K562 (cell line): Measurements from ENCODE around the gene SCLY. TPM values are rescaled to one million over a fixed set of nuclear protein-coding genes. Genes with fewer than 3 reads are reported as not detected.

Experiments used
- ATAC-seq: fragments of 200-7000 bp; cut with Tn5 transposase; 3 replicates; pipeline ENCODE4 v1.9.1; 2020; ENCODE audit warnings: moderate library complexity
- BruUV-seq: library from RNA; stranded (reverse); fragments of 400-500 nt; replicated peaks from 2 replicates; lab custom pipeline; 2021; lab: Mats Ljungman, UMichigan
- CTCF ChIA-PET: fragments of 300-600 bp; formaldehyde crosslinking; extraction: SDS; loops from one replicate; lab custom pipeline; 2021; ENCODE audit warnings: low intra/inter-chr PET ratio; lab: Yijun Ruan, JAX
- POLR2A ChIA-PET: fragments of 300-600, 350-650 bp; sonication (Branson Sonifier 250); formaldehyde crosslinking; extraction: SDS; loops from one replicate; lab custom pipeline; 2021; ENCODE audit warnings: antibody characterized with exemption, inconsistent platforms; lab: Yijun Ruan, JAX
- DNase-seq, 4 experiments: peaks; one replicate each; pipeline versions ENCODE4 v3.0.0 to v3.0.0-alpha.2; 2011 to 2018; ENCODE audit warnings: low spot score in 3 of 4, mixed read lengths in 3 of 4; ENCODE audit errors: extremely low read depth in 1 of 4
- FAIRE-seq: peaks from 2 replicates; lab custom pipeline; 2011; peaks lifted over from hg19 to GRCh38; lab: Jason Lieb, UNC
- H2AFZ ChIP-seq: 2 replicates; pipeline ENCODE4 v1.6.0; 2011; ENCODE audit warnings: low read depth, low read length, control low read depth, inconsistent platforms
- H3K27ac ChIP-seq: fragments of 200-600 bp; 3 replicates; pipeline ENCODE4 v1.8.0; 2011; ENCODE audit warnings: low read depth, mild to moderate bottlenecking, control low read depth, inconsistent platforms, low read length, moderate library complexity, mixed read lengths; ENCODE audit errors: extremely low read depth
- H3K27me3 ChIP-seq, 2 experiments: fragments of 300-600 bp in 1 of 2; 2 replicates in 1 of 2; 3 replicates in 1 of 2; pipeline versions ENCODE4 v1.6.0 to v1.8.0; 2011; ENCODE audit warnings: inconsistent platforms in 2 of 2, low read length in 2 of 2, mild to moderate bottlenecking in 1 of 2, mixed read lengths in 1 of 2, moderate library complexity in 1 of 2; ENCODE audit not compliant: control insufficient read depth in 2 of 2, insufficient read depth in 2 of 2
- H3K36me3 ChIP-seq: fragments of 300-600 bp; 3 replicates; pipeline ENCODE4 v1.8.0; 2011; ENCODE audit warnings: mild to moderate bottlenecking, low read length, inconsistent platforms; ENCODE audit not compliant: control insufficient read depth, insufficient read depth
- H3K4me1 ChIP-seq, 2 experiments: fragments of 200-600 bp in 1 of 2; replicated peaks in 1 of 2; 2 replicates in 1 of 2; 3 replicates in 1 of 2; pipeline versions ENCODE4 v1.5.1 to v1.8.0; 2011; ENCODE audit warnings: inconsistent platforms in 2 of 2, low read length in 2 of 2, mild to moderate bottlenecking in 1 of 2, mixed read lengths in 1 of 2, moderate library complexity in 1 of 2; ENCODE audit not compliant: control insufficient read depth in 2 of 2, insufficient read depth in 2 of 2
- H3K4me2 ChIP-seq: 2 replicates; pipeline ENCODE4 v1.6.1; 2011; ENCODE audit warnings: low read length, control low read depth, inconsistent platforms, mixed read lengths; ENCODE audit not compliant: insufficient read depth
- H3K4me3 ChIP-seq: fragments of 200-600 bp; sonication (generic), shearing (Covaris generic); 2 replicates; pipeline ENCODE4 v1.5.1; 2016; ENCODE audit warnings: control low read depth, inconsistent platforms
- H3K79me2 ChIP-seq: fragments of 200-600 bp; 3 replicates; pipeline ENCODE4 v1.8.0; 2011; ENCODE audit warnings: low read length, inconsistent platforms; ENCODE audit not compliant: control insufficient read depth, insufficient read depth
- H3K9ac ChIP-seq, 2 experiments: 2 replicates each; pipeline versions ENCODE4 v1.6.0 to v1.6.1; 2011; ENCODE audit warnings: low read depth in 2 of 2, low read length in 2 of 2, control low read depth in 1 of 2, inconsistent platforms in 1 of 2, mild to moderate bottlenecking in 1 of 2, mixed read lengths in 1 of 2; ENCODE audit not compliant: insufficient read depth in 1 of 2
- H3K9me1 ChIP-seq: one replicate; pipeline ENCODE4 v1.6.0; 2011; ENCODE audit warnings: inconsistent platforms, mild to moderate bottlenecking, low read length, moderate library complexity; ENCODE audit not compliant: control insufficient read depth, insufficient read depth
- H3K9me3 ChIP-seq: replicated peaks from 2 replicates; pipeline ENCODE4 v1.5.1; 2011; ENCODE audit warnings: low read depth, low read length, inconsistent platforms; ENCODE audit not compliant: control insufficient read depth, insufficient read depth
- H4K20me1 ChIP-seq: replicated peaks from 2 replicates; pipeline ENCODE4 v1.6.1; 2011; ENCODE audit warnings: low read length, inconsistent platforms, mixed read lengths; ENCODE audit not compliant: control insufficient read depth, insufficient read depth
- EZH2 ChIP-seq: IDR thresholded peaks from 2 replicates; pipeline ENCODE4 v1.6.1; 2012; ENCODE audit warnings: low read depth, mild to moderate bottlenecking, inconsistent platforms, low read length, borderline replicate concordance
- FOXK2 ChIP-seq, 2 experiments: fragments of 450-650 bp; IDR thresholded peaks in 1 of 2; conservative IDR thresholded peaks in 1 of 2; 2 replicates each; pipeline ENCODE4 v1.6.1; 2016; ENCODE audit warnings: low read depth in 2 of 2, mild to moderate bottlenecking in 1 of 2
- MCM3 ChIP-seq: fragments of 450-650 bp; IDR thresholded peaks from 2 replicates; pipeline ENCODE4 v1.6.1; 2016
- MTA2 ChIP-seq: fragments of 450-650 bp; IDR thresholded peaks from 2 replicates; pipeline ENCODE4 v1.6.1; 2016; ENCODE audit warnings: low read depth
- TAL1 ChIP-seq: fragments of 450-650 bp; IDR thresholded peaks from 2 replicates; pipeline ENCODE4 v1.6.1; 2016; ENCODE audit warnings: mild to moderate bottlenecking
- ZBTB7A ChIP-seq: IDR thresholded peaks from 2 replicates; pipeline ENCODE4 v1.6.1; 2011; ENCODE audit warnings: low read depth, mild to moderate bottlenecking, low read length, moderate library complexity, borderline replicate concordance; ENCODE audit not compliant: control insufficient read depth
- ZNF384 ChIP-seq: IDR thresholded peaks from 2 replicates; pipeline ENCODE4 v1.6.1; 2012; ENCODE audit warnings: low read depth, low read length, improper control_type of control experiment
- ZNF589 ChIP-seq: fragments of 200-800 bp; sonication (Bioruptor generic); IDR thresholded peaks from 2 replicates; pipeline ENCODE4 v1.6.1; 2016; ENCODE audit warnings: low read depth, missing genetic modification characterization, missing compliant biosample characterization
- WGBS: fragments of 100-300 bp; shearing (Covaris generic); methylation state at CpG from one replicate; pipeline ENCODE4 v1.1.6; 2016; ENCODE audit warnings: low coverage, mixed read lengths; ENCODE audit not compliant: insufficient coverage; ENCODE audit errors: missing lambda C conversion rate; 5-methylcytosine and 5-hydroxymethylcytosine counted together
- in situ Hi-C: fragments of 300-500 bp; cut with MboI; formaldehyde crosslinking; loops from 4 replicates; pipeline ENCODE4 v1.15.0; 2018; ENCODE audit warnings: inconsistent platforms, mixed read lengths
- intact Hi-C: fragments of 100-400 bp; cut with micrococcal nuclease; formaldehyde crosslinking; loops from 2 replicates; pipeline ENCODE4 v1.14.2; 2022
- polyA plus RNA-seq, 8 experiments: library from polyadenylated mRNA; depleted of rRNA in 4 of 8; stranded (reverse) in 5 of 8; unstranded in 3 of 8; fragments of >200 nt; fragmentation: Nextera tagmentation in 2 of 8; fragmentation: Illumina TruSeq in 1 of 8; extraction: Ambion mirVana in 2 of 8; extraction: Trizol in 1 of 8; gene quantifications; 2 replicates each; pipeline versions ENCODE4 v1.2.1 to v1.2.3, GENCODE V29; 2011 to 2014; ENCODE audit warnings: inconsistent platforms in 1 of 8, missing spikeins in 1 of 8
- total RNA-seq, 7 experiments: library from RNA; depleted of rRNA in 6 of 7; stranded (reverse); fragments of >200 nt in 6 of 7; fragmentation: Illumina TruSeq in 2 of 7; extraction: Trizol in 2 of 7; gene quantifications; 2 replicates each; pipeline versions ENCODE4 v1.2.1 to v1.2.3, GENCODE V29; 2011 to 2021; ENCODE audit warnings: low replicate concordance in 1 of 7
- TF ChIP-seq, protein P1 (sequence below): fragments of 450-650 bp; IDR thresholded peaks from 2 replicates; pipeline ENCODE4 v1.6.1; 2016; ENCODE audit warnings: mild to moderate bottlenecking
- TF ChIP-seq, protein P2 (sequence below): fragments of 250-450 bp; sonication (Bioruptor Pico); IDR thresholded peaks from 2 replicates; pipeline ENCODE4 v1.8.0; 2021; ENCODE audit warnings: mild to moderate bottlenecking, moderate library complexity

The SCLY gene
- total and polyA plus RNA-seq, 9 of the 15 experiments (the other 6 are each of a cell fraction or from before 2014, with no cell fraction given): 2.6 to 32.2 (median 21.1) TPM

GRCh38 chr2:238082151-238082550, 21.4 kb downstream of the SCLY start:
- ATAC-seq: no peak
- TF ChIP-seq EZH2 (no peak), ZNF589 (no peak), MCM3 (no peak), ZBTB7A (no peak), TAL1 (no peak), FOXK2 (conservative IDR thresholded peaks at IDR 0.05 in 1 of 2, IDR thresholded peaks at IDR 0.05 in 1 of 2; ENCODE audit: low read depth in 2 of 2) (no peak), ZNF384 (no peak), MTA2 (no peak)
- TF ChIP-seq, protein P1, sequence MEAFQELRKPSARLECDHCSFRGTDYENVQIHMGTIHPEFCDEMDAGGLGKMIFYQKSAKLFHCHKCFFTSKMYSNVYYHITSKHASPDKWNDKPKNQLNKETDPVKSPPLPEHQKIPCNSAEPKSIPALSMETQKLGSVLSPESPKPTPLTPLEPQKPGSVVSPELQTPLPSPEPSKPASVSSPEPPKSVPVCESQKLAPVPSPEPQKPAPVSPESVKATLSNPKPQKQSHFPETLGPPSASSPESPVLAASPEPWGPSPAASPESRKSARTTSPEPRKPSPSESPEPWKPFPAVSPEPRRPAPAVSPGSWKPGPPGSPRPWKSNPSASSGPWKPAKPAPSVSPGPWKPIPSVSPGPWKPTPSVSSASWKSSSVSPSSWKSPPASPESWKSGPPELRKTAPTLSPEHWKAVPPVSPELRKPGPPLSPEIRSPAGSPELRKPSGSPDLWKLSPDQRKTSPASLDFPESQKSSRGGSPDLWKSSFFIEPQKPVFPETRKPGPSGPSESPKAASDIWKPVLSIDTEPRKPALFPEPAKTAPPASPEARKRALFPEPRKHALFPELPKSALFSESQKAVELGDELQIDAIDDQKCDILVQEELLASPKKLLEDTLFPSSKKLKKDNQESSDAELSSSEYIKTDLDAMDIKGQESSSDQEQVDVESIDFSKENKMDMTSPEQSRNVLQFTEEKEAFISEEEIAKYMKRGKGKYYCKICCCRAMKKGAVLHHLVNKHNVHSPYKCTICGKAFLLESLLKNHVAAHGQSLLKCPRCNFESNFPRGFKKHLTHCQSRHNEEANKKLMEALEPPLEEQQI: no peak
- TF ChIP-seq, protein P2, sequence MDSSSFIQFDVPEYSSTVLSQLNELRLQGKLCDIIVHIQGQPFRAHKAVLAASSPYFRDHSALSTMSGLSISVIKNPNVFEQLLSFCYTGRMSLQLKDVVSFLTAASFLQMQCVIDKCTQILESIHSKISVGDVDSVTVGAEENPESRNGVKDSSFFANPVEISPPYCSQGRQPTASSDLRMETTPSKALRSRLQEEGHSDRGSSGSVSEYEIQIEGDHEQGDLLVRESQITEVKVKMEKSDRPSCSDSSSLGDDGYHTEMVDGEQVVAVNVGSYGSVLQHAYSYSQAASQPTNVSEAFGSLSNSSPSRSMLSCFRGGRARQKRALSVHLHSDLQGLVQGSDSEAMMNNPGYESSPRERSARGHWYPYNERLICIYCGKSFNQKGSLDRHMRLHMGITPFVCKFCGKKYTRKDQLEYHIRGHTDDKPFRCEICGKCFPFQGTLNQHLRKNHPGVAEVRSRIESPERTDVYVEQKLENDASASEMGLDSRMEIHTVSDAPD: no peak
- peaks cover 0 to 5% of the 10 kb centered on the region in 2 experiments; a peak in 1 of 5 replicates for H3K4me1 ChIP-seq
- H3K27me3 ChIP-seq: no peaks in the 10 kb centered on the region
- H3K4me3 ChIP-seq: no peak overlapping the region
- peaks cover 55% of the 10 kb centered on the region; the same call in 2 of the 3 replicates for H3K36me3 ChIP-seq
- H3K79me2 ChIP-seq: no peaks in the 10 kb centered on the region
- in situ Hi-C loops: no loop called here
- no peaks in the 10 kb centered on the region for H3K9me1 ChIP-seq
- intact Hi-C loops: no loop called here
- no TSS peak for BruUV-seq
- ChIA-PET POLR2A (no interaction called here), CTCF (interaction anchor here (0.6 kb wide), 1 partner anchor 514 kb away, joined by 7 read pairs; no protein-coding TSS in a partner anchor)
- no peak overlapping the region for H3K9ac ChIP-seq
- H3K4me2 ChIP-seq: no peak overlapping the region
- no peaks in the 10 kb centered on the region for H4K20me1 ChIP-seq
- no peaks in the 10 kb centered on the region for H3K9me3 ChIP-seq
- no peak overlapping the region for H2AFZ ChIP-seq
- 97% methylated on average over 7 of the region's 17 CpGs for WGBS
- FAIRE-seq: no peak
- no peak overlapping the region for H3K27ac ChIP-seq
- DNase-seq: no peak
